ENCODE measurements around the gene TMEM116. TPM values are rescaled to one million over a fixed set of nuclear protein-coding genes. Genes with fewer than 3 reads are reported as not detected.

TMEM116 gene
- total and polyA plus RNA-seq, 2 donors (not counting 3 experiments of a cell fraction or from before 2014, with no cell fraction given): 1.6 to 3.9 TPM

GRCh38 chr12:112007945-112008344, 5.0 kb downstream of the TMEM116 start:
- FAIRE-seq: no peak
- CTCF ChIA-PET: no interaction called here
- intact Hi-C loops (cut with micrococcal nuclease): no loop called here

More at GRCh38 chr12:112007945-112008344, 5.0 kb downstream of the TMEM116 start:
- H3K4me2 ChIP-seq (ENCODE audit: insufficient read depth, low read length): no peak overlapping the region
- no peaks in the 10 kb centered on the region for H3K9me3 ChIP-seq (replicated peaks; ENCODE audit: control insufficient read depth, insufficient read depth, low read length)
- H3K4me1 ChIP-seq (ENCODE audit: control insufficient read depth, extremely low read depth, insufficient read depth, low read length): peaks cover 20% of the 10 kb centered on the region
- DNase-seq (ENCODE audit: low read depth, low spot score): no peak
- no peaks in the 10 kb centered on the region for H3K9me1 ChIP-seq (replicated peaks; ENCODE audit: control insufficient read depth, extremely low read depth, insufficient read depth, low read length)
- H3K9ac ChIP-seq (replicated peaks; ENCODE audit: extremely low read depth, insufficient read depth, low read length): no peak overlapping the region
- no peaks in the 10 kb centered on the region for H3K36me3 ChIP-seq (ENCODE audit: control insufficient read depth in 2 of 2, extremely low read depth in 1 of 2, insufficient read depth in 2 of 2, low read length in 2 of 2)
- no peak overlapping the region for H3K27ac ChIP-seq (ENCODE audit: insufficient read depth, low read depth, low read length)
- dilution Hi-C loops (cut with MboI; ENCODE audit: extremely low pct_ligation_motif_present, low sequenced_read_pairs): no loop called here
- no peak overlapping the region for H3K4me3 ChIP-seq (replicated peaks in 1 of 3; ENCODE audit: insufficient read depth in 1 of 3, low read depth in 1 of 3, low read length in 3 of 3)
- TF ChIP-seq POLR2AphosphoS5 (IDR thresholded peaks at IDR 0.05; ENCODE audit: insufficient read depth, low read depth, low read length) (no peak), GATA2 (IDR thresholded peaks at IDR 0.05; ENCODE audit: insufficient read depth, insufficient read length, low read depth, low read length) (no peak), MAX (IDR thresholded peaks at IDR 0.05; ENCODE audit: insufficient read depth, insufficient read length) (no peak), JUN (IDR thresholded peaks at IDR 0.05; ENCODE audit: borderline replicate concordance, insufficient read depth, insufficient read length, low read depth) (no peak), POLR2A (IDR thresholded peaks at IDR 0.05; ENCODE audit: low read depth, low read length) (no peak), MYC (IDR thresholded peaks at IDR 0.05; ENCODE audit: low read depth, low read length) (no peak), FOS (IDR thresholded peaks at IDR 0.05; ENCODE audit: borderline replicate concordance, insufficient read depth, low read length) (no peak), EZH2 (IDR thresholded peaks at IDR 0.05; ENCODE audit: borderline replicate concordance, low read depth, low read length, severe bottlenecking) (no peak)
- TF ChIP-seq, protein P1, sequence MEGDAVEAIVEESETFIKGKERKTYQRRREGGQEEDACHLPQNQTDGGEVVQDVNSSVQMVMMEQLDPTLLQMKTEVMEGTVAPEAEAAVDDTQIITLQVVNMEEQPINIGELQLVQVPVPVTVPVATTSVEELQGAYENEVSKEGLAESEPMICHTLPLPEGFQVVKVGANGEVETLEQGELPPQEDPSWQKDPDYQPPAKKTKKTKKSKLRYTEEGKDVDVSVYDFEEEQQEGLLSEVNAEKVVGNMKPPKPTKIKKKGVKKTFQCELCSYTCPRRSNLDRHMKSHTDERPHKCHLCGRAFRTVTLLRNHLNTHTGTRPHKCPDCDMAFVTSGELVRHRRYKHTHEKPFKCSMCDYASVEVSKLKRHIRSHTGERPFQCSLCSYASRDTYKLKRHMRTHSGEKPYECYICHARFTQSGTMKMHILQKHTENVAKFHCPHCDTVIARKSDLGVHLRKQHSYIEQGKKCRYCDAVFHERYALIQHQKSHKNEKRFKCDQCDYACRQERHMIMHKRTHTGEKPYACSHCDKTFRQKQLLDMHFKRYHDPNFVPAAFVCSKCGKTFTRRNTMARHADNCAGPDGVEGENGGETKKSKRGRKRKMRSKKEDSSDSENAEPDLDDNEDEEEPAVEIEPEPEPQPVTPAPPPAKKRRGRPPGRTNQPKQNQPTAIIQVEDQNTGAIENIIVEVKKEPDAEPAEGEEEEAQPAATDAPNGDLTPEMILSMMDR (IDR thresholded peaks at IDR 0.05; ENCODE audit: extremely low read depth in 1 of 2, insufficient read depth in 1 of 2, low read depth in 1 of 2, low read length in 2 of 2): no peak
- no peaks in the 10 kb centered on the region for H4K20me1 ChIP-seq (replicated peaks; ENCODE audit: control insufficient read depth, extremely low read depth, insufficient read depth, low read length)
- no peaks in the 10 kb centered on the region for H3K27me3 ChIP-seq (ENCODE audit: control insufficient read depth in 2 of 2, insufficient read depth in 2 of 2, low read length in 2 of 2)
- no peaks in the 10 kb centered on the region for H3K79me2 ChIP-seq (ENCODE audit: control insufficient read depth, insufficient read depth, low read length)
- no peak overlapping the region for H2AFZ ChIP-seq (ENCODE audit: low read depth, low read length)
- POLR2A ChIA-PET: no interaction called here
- BruUV-seq (replicated peaks): no TSS peak

Data from endothelial cell of umbilical vein (primary cell).